Left renal pelvis (tissue), 4 donors: Measurements from ENCODE around the gene S100A11. TPM values are rescaled to one million over a fixed set of nuclear protein-coding genes. Genes with fewer than 3 reads are reported as not detected.
A peak's percentile ranks its signal among the peaks of the same experiment; 100 is the strongest.

Experiments used
- DNase-seq, 4 donors: peaks; one replicate each; pipeline ENCODE4 v3.0.0-alpha.2; 2013; ENCODE audit warnings: low read depth in 4 of 4, low spot score in 3 of 4
- polyA plus RNA-seq, 4 donors: library from polyadenylated mRNA; unstranded; fragments of 120-200 nt; gene quantifications; one replicate each; pipeline ENCODE4 v1.2.1, GENCODE V29; 2013; ENCODE audit not compliant: insufficient read length in 4 of 4

The S100A11 gene
- polyA plus RNA-seq, 4 donors = 278 to 306 (median 291) TPM

DNA sequence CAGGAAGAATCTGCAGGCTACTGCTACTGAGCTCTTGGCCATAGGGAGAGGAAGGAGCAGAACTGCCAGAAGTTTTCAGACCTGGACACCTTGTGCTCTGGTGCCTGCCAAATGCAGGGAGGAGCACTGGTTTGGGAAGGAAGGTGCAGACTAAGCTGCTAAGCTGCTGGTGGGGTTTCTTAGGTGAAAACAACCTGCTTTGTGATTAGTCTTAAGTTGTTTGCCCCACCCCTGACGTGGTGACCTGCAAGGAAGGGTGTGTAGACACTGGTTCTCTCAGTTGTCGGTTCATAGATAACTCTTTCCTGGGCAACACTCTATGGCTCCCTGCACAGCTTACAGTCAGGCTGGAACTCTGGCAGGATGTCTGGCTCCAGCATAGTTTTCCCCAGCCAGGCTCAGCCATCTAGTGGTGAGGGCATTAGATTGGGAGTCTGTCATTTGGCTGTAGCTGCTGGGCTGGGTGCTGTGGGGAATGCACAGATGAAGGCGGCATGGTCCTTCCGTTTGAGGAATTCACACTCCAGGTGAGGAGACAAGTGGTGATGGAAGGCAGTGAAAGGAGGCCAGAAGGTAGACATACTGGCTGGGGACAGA lies 32.9 kb downstream of the S100A11 start:
- no peak for DNase-seq

GRCh38 chr1:152002960-152003359 lies 33.8 kb downstream of the S100A11 start:
- DNase-seq = no peak

GRCh38 chr1:152001631-152002584 lies 34.9 kb downstream of the S100A11 start:
- peak in 2 of 4 donors; percentile 78 to 81 for DNase-seq

DNA sequence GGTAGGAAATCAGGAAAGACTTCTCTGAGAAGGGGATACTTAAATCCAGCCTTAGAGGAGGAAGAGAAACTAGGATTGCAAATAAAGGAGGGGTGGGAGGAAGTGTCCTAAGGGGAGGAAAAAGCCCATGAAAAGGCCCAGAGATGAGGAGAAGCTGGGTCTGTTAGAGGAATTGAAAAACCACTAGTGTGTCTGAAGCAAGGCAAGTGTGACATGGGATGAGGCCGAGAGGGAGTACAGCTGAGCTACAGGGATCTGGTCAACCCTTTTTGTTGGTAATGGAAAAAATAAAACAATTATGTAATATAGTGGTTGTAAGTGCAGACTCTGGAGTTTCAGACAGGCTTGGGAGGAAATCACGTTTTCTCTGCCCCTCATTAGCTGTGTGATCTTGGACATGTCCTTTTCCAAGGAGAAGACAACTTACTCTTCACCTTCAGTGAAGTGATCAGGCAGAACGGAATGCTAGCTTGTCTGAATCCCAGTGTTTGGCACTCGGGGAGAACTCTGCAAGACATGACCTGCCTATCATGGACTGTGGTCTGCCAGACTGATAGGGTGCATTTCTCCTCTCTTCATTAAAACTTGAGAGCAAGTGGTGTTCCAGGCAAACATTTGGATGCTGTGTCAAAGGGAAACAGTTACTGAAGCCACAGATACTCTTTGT lies 35.7 kb downstream of the S100A11 start:
- DNase-seq = no peak

- DNase-seq = no peak
Observed at GRCh38 chr1:151998611-151999362, 38.0 kb downstream of the S100A11 start.

- no peak for DNase-seq
Observed at GRCh38 chr1:151997284-151997570, 39.6 kb downstream of the S100A11 start.

DNA sequence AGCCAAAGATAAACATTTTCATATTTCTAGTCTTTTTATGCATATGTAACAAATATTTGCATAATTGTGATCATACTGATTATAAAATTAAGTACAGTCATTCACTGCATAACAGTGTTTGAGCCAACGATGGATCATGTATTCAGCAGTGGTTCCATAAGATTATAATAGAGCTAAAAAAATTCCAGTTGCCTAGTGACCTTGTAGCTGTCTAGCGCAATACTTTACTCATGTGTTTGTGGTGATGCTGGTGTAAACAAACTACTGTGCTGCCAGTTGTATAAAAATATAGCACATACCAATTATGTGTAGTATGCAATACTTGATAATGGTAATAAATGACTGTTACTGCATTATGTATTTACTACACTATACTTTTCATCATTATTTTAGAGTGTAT lies 41.0 kb downstream of the S100A11 start:
- DNase-seq = no peak

DNA sequence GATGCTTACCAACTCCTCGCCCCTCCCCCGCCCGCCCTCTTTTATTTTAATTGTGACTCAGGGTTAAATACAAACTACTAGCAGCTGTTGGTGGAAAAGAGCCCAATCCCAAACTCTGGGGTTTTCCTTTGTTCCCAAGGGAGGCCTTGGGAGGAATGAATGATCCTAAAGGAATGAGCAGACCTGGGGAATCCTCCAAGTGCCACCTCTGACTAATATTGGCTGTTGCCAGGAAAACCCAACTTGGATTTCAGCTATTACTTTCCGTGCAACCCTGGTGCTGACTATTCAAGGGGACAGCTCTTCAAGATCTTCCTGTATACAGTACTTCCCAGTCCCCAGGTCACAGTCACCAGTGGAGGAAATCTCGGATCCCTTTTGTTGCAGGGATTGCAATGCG lies 41.8 kb downstream of the S100A11 start:
- DNase-seq = no peak

DNA sequence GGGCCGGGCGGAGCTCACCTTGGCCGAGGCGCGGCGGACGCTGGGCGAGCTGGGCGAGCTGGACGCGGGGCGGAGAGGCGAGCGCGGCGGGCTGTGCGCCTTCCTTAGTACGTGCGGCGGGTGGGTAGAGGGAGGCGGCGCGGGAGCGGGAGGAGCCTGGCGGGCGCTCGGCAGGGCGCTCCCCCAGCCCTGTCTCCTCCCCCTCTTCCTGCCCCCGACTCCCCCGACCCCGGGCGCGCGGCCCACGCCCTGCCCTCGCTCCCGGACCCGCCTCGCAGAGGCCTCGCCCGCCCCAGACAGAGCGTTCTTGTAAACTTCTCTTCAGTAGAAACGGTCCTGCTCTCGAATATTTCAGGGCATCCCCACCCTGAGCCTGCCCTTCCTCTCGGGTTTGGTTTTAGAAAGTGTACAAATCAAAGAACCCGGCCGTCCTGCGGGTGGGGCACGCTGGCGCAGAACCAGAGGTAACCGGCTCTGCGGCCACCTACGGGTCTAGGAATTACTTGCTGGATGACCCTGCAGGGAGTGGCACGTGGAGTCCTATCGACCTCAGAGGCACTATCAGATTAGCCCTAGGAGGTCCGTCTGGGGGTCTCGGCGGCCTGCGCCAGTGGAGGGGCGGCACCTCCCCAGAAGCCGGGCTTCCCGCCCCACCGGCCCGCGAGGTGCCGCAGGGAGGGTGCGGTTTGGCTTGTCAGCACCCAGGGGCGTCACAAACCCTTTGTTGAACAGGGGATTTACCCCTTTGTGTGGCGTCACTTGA lies 42.9 kb downstream of the S100A11 start, which contains the start of gene S100A10:
Gene S100A10, minus strand, starts transcription at position 126 of the 763 bp plus-strand sequence. CDS start 7,629 bp downstream, outside the sequence.
- no peak for DNase-seq

GRCh38 chr1:151993084-151993733 lies 43.6 kb downstream of the S100A11 start:
- DNase-seq = no peak

DNA sequence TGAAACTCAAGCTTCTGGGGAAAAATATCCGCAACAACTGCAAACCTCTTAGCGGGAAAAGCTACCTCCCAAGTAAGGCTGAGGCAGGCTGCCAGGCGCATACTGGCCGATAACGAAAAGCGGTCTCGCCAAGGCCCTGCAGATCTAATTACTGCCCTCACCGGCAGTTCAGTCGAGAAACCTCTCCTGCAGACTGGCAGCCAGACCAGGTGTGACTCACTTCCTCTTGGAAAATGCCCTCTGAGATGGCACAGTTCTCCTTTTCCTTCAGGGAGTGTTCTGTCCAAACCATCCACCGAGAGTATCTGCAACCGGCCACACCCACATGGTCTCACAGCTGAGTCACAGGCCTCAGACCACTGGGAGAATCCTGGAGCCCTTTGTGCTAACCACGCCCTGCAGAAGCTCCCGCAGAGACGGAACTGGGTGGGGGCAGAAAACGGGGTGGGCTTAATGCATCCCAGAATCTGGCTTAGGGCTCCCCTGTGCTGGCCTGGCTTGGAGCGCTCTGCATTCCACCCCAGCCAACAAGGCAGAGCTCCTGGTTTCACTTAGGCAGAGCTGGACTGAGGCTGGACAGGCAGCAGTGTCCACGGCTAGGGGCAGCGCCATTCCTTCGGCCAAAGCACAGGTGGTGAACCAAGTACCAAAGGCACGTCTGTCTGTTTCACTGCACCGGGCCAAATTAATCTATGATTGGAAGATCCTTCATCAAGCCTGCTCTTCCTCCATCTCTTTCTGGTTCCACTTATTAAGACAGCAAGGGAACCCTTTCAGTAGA lies 44.3 kb downstream of the S100A11 start:
- DNase-seq = no peak

- DNase-seq = no peak
Observed at GRCh38 chr1:151991663-151992302, 45.0 kb downstream of the S100A11 start.

DNA sequence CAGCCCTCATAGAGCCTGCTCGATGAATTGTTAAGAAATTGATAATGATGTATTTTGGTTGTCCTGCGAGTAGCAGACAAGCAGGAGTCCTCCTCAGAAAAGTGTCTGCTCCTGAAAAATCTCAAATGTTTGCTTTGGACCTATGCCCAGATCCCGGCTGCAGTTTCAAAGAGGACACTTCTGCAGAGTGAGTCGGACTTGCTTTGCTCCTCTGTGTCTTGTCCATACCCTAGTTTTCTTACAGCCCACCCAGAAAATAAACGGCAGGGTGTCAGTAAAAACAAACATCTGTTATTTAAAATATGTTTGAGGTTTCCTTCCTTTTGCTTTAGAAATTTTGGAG lies 46.0 kb downstream of the S100A11 start:
- DNase-seq = no peak

GRCh38 chr1:151990058-151990855 lies 46.5 kb downstream of the S100A11 start:
- DNase-seq = no peak

- DNase-seq = no peak
Observed at GRCh38 chr1:151989211-151989862, 47.5 kb downstream of the S100A11 start.

DNA sequence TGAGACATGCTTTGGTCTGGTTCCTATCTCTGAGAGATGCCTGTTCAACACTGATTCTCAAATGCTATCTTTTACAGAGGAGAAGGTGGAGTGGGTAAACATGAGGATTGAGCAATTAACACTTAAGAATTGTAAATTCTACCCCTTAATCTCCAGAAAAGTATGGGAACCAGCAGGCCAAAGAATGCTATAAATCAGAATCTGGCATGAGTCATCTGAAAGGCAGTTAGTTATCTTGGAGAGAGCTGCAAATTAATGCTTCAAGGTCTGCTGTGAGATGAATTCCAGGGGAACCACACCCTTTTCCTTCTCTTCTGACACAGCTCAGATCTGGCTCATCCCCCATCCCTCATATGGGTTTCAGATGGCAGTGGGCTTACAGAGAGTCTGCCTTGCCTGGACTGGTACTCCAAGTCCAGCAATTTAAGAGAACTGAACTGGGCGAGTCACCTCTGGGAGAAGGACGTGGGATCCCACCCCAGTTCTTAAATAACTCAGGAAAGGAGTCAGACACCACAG lies 48.3 kb downstream of the S100A11 start:
- no peak for DNase-seq
